Measurements from ENCODE around the gene PLAAT2.
A peak's percentile ranks its signal among the peaks of the same experiment; 100 is the strongest.
"Not testable (repeated sequence)": the region's sequence is repeated elsewhere in the genome, so short reads cannot be mapped to it uniquely, and the experiment has no call there.

The PLAAT2 gene

DNA sequence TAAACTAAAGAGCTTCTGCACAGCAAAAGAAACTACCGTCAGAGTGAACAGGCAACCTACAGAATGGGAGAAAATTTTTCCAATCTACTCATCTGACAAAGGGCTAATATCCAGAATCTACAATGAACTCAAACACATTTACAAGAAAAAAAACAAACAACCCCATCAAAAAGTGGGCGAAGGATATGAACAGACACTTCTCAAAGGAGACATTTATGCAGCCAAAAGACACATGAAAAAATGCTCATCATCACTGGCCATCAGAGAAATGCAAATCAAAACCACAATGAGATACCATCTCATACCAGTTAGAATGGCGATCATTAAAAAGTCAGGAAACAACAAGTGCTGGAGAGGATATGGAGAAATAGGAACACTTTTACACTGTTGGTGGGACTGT lies 15.7 kb upstream of the PLAAT2 start:
- not testable (repeated sequence) for DNase-seq

DNA sequence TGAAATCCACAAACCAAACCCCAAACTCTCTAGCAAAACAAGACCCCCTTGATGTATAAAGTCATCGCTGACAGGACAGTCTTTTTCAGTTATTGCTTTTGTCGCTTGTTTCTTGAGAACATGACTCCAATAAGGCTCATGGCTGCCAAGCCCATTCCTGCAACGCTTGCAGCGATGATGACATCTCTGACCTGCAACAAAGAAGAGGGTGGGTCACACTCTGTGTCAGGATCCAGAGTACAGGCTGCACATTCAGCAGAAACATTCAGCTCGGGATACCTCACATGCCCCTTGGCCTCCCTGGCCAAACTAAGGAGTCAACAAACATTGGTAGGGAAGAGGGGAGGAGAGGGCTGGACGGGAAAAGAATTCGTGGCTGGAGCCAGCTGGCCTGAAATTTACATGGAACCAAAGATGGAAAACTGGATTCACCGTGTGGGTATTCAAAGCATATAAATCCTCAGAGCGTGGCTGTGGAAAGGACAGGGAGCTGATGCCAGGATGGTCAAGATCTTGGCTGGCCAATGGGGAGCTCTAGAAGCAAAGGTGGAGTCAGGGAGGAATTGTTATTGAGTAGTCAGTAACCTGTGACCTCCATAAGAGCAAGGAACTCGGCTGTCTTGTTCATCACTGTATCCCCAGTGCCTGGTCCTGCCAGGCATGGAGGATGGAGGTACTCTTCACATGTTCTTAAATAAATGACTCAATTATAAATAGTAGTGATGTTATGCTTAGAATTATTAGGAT lies 11.8 kb upstream of the PLAAT2 start:
- peak in 2 of 14 donors; percentile 18 to 33 for DNase-seq

DNA sequence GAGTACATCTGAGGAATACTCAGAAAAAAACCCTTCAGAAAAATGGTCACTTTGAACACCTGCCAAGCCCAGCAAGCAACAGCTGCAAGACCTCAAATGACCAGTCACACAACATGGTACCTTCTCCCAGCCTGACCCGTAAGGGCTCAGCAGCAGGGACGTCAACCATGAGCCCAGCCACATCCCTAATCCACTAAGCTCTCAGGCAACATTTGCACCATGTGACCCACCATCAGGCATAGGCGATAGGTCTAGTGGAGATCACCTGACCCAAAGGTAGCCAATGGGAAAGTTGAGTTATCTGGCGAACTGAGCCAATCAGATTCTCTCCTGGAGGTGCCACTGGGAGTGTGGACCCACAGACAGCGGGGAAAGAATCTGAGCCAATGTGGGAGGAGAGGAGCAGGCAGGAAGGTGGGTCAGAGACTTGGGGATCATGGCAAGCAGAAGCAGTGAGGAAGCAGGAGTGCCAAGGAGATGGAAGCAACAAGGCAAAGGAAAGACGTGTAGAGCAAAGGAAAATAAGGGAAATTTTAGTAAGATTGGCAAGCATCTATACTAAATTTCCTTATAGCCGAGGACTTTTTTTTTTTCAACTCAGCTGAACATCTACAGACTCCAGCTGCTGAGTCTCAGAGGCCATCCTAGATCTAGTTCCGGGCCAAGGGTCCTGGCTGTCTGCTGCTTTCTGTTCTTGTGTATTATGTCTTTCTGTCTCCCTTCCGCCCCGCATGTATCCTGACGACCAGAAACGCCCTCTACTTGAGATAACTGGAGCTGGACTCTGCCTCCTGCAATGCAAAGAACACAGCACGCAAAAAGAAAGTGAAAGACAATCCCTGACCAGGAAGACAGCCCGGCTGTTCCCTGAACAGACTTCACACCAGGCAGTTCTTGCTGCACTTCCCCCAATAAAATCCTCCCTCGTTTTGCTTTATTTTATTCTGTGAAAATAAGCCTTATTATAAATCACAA lies 11.0 kb upstream of the PLAAT2 start:
- DNase-seq, result peak in 2 of 14 donors; percentile 22 to 45

DNA sequence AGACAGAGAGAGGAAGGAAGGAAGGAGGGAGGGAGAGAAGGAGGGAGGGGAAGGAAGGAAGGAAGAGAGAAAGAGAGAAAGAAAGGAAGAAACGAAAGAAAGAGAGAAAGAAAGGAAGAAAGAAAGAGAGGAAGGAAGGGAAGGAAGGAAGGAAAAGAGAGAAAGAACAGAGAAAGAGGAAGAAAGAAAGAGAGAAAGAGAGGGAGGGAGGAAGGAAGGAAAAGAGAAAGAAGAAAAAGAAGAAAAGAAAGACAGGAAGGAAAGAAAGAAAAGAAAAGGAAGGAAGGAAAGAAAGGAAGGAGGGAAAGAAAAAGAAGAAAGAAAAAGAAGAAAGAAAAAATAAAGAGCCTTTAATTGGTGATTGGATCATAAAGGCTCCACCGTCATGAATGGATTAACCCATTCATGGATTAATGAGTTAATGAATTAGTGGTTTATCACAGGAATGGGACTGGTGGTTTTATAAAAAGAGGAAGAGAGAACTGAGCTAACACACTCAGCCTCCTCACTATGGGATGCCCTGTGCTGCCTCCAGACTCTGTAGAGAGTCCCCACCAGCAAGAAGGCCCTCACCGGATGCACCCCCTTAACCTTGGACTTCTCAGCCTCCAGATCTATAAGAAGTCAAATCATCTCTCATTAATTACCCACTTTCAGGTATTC lies 9.0 kb upstream of the PLAAT2 start:
- DNase-seq, result no peak

DNA sequence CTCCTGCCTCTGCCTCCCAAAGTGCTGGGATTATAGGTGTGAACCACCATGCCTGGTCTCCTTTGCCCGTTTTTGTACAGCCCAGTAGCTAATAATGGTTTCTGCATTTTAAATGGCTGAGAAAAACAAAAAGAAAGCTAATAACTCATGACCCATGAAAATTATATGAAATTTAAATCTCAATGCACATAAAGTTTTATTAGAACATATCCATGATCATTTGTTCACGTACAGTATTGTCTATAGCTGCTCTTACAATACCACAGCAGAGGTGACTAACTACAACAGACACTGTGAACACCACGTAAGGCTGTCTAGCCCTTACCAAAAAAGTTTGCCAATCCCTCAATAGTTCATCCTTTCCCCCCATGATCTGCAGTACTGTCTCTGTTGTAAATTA lies 6.4 kb upstream of the PLAAT2 start:
- DNase-seq, result no peak

DNA sequence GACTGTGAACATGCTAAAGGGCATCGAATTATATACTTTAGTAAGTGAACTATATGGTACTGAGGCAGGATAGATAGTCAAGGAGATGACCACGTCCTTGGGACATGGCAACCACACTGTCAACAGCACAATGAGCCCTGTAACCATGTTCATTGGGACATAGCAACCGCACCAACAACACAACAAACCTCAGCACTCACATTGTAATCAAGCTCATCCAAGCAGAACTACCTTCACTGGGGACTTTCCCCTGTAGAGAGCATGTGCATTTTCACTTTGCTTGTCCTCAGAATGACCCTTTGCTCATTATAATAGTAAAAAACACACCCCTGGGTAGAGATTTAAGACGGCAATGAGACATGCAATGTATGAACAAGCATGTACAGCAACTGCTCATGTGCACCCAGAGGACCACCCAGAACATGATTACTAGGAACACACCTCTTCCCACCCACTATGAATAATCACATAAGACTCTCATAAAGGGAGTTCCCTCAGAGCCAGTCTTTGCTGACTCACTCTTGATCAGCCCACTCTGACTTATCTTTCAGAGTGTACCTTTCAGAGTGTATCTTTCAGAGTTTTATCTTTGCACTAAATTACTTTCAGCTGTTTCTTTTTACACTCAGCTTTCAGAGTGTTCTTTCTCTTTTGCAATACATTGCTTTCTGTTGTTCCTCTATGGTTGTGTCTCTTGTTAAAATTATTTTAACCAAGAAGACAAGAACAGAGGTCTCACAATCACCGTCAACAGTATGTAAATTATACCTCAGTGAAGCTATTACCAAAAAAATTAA lies 4.1 kb upstream of the PLAAT2 start:
- no peak for DNase-seq

DNA sequence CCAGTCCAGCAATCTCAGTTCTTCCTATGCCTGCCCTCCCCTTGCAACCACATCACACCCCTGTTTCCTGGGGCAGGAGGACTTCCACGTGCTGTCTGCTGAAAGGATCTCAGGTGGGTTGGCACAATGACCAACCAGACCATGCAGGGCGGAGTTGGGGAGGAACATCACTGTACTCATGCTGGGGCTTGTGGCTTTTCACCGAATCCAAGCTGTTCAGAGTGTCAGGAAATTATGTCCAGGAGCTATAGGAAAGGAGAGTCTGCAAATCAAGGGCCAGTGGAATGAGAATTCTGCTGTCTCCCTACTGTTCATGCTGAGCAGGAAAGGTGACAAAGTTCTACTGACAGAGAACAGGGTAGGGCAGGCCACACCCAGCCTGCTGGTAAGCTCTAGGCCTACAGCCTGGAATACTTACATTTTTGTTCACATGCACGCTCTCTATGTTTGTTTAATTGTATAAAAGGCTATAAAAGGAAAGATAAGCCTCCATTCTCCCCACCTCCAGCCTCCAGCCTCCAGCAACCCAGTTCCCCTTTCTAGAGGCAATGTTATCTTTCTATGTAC lies 1.7 kb upstream of the PLAAT2 start:
- DNase-seq, result no peak

DNA sequence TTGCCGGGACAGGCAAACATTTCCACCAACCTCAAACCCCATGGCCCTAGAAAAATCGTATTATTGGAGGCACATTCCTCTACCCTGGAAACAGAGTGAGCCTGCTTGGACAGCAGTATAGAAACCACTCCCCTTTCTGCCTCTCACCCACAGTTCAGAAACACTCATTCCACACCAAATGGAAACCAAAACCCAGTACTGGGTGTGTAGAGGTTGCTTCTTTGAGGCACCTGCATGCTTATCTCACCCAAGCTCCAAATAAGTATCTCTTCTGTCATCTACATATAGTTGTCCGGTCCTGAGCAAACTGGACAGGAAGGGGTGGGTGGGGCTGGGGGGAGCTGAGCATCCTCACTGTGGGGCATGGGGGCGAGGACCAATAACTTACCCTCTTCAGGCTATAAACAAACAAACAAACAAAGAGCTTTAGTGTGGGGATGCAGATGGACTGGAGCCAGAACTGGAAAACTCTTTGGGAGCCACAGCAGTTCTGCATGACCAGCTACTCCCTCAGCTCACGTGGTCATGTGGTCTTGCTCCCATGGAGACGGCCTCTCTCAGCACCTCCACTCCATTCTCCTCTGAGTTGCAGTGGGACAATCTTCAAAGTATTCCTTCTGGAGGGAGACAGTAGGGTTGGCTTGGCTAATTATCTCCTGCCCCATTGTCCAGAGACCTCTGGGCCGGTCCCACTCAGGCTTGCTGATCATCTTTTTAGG lies 1.0 kb upstream of the PLAAT2 start:
- DNase-seq, result peak in 3 of 14 donors; percentile 12 to 20 (median 16)

DNA sequence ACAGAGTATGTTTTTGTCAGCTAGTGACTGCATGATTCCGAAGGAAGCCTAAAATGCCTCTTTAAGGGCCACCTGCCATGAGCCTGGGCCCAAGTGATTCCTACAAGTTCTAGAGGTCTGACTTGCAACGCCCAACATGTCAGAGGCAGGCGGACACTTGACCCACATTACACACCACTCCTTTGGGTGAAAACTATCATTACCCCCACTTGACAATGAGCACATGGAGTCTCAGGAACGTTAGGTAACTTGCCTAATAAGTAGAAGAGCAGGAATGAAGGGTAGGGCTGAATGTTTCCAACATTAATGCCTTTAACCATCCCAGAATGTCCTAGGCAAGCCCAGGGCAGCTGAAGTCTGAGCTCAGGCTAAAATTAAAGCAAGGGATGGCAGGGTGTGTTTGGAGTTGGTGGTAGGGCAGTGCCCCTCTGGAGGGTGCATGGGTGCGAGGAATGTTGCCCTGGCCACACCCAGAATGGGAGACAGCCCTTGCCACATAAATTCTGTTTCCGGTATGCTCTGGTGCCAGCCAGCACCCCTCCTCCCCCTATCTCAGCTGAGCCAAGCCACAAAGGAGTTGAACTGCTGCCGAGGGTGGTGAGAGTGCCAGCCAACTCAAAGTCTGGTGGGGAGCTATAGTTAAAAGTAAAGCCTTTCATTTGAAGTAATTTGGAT lies 2.5 kb downstream of the PLAAT2 start:
- no peak for DNase-seq

DNA sequence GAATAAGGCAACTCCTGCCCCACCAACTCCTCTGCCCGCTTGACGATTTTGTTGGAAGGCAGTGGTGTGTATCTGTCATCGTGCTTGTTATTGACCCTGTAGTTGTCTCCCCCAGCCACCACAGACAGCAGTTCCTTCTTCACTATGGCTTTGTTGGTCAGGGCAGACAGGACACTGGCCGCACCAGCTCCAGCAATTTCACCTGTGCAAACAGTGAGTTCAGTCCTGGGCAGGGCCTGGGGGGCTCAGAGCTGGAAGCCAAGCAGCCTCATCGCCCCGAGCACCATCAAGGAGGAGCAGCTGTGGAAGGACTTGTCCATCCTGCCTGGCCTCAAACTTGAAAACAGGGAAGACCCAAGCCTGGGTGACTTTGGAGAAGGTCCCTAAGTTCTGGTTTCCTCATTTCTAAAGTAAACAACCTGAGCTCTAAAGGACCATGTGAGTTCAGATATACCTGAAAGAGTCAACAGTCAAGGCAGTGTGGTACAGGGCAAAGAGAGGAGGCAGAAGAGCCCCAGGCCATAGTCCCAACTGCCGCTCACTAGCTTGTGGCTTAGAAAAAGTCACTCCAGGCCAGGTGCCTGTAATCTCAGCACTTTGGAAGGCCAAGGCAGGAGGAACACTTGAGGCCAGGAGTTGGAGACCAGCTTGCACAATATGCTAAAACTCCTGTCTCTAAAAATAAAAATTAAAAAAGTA lies 4.6 kb downstream of the PLAAT2 start:
- DNase-seq, result no peak

DNA sequence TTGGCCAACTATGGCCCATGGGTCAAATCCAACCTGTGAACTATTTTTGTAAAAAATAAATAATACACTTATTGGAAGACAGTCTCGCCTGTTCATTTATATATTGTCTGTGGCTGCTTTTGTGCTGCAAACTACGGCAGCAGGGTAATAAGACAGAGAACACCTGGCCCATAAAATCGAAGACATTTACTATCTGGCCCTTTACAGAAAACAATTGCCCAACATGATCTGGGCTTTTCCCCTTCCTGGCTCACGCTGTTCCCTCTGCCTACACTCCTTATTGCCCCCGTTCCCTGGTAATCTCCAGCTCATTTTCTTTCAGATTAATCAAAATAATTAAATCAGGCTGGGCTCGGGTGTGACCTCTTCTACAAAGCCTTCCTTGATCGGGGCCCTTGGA lies 5.6 kb downstream of the PLAAT2 start:
- no peak for DNase-seq

DNA sequence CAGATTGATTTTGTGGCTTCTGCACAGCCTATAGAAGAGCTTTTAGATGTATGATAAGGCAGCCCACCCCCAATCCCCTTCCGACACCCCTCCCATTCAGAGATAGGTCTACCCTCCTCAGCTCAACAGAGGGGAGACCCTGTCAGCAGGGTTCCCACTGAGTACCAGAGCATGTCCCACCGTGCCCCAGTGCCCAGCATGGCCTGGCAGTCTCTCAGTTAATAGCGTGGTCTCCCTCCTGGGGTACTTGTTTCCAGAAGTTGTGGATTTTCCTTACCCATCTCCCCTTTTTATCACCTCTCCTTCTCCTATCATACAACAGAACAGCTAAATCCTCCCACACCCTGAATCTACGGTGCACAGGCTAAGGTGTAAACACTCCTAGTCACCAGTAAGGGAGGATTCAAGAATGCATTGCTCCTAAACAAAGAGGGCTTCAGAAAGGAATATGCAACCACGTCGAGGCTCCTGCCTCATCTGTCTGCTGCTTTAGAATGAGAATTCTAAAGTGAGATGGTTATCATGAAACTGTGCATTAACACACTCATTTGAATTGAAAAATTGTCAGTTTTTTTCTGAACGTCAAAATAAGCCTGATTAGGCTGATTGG lies 6.7 kb downstream of the PLAAT2 start:
- no peak for DNase-seq

DNA sequence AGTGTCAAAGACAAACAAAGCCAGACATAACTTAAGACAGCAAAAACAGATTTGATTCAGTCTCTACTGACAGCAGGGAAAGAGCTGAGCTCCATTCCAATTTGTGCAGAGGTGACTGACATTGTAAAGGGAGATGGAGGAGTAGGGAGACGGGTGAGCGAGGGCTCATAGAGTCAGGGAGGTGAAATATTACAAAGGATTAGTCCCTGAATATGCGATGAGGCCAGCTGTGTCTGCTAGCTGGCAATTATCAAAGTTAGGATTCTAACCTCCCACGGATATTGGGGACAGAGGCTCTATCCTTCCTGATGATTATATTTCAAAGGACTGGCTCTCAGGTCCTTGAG lies 8.3 kb downstream of the PLAAT2 start:
- DNase-seq, result no peak

DNA sequence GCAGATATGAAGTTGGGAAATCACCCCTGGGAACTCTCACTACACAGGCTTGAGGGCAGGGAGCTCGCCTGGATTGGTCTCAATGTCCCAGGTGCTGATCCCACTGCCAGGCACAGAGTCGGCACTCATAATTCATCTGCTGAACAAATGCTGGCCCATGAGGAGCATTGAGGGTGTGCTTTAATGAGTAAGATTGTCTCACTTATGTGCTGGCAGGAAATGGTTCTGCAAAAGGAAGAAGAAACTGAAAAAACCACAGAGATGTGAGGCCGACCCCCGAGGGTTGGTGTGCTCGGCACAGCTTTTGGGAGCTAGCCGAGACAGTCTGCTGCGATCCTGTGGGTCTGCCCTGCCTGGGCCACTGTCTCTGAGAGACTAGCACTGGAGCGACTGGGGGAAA lies 9.4 kb downstream of the PLAAT2 start:
- DNase-seq, result no peak

DNA sequence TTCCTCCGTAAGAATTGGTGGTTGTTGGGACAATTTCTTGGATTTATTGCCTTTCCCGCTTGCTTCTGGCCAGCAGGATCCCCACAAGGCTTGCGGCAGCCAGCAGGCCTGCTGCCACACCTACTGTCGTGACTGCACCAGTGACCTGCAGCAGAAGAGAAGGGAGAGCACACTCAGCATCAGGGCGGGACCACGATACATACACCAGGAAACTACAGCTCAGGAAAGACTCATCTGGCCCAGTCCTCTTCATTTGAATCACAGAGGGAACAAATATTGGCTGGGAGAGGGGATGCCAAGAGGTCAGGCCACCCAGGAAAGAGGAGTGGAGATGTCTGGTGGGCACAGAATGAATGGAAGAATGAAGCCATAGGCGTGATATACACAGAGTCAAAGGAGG lies 10.3 kb downstream of the PLAAT2 start:
- no peak for DNase-seq

DNA sequence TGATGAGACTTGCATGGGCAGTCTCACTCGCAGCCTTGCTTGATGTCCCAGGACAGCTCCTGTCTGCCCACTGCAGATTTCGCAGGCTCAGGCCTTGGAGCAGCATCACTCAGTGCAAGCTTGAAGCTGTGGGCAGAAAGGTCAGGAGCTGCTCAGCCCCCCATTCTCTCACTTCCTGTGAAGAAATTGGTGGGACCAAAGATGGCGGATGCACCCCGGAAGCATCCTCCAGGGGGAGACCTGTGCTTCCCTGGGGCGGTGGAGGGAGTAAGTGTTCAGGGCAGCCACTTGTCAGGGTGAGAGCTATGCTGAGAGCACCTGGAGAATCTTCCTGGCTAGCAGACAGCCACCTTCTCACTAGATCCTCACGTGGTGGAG lies 11.3 kb downstream of the PLAAT2 start:
- no peak for DNase-seq

DNA sequence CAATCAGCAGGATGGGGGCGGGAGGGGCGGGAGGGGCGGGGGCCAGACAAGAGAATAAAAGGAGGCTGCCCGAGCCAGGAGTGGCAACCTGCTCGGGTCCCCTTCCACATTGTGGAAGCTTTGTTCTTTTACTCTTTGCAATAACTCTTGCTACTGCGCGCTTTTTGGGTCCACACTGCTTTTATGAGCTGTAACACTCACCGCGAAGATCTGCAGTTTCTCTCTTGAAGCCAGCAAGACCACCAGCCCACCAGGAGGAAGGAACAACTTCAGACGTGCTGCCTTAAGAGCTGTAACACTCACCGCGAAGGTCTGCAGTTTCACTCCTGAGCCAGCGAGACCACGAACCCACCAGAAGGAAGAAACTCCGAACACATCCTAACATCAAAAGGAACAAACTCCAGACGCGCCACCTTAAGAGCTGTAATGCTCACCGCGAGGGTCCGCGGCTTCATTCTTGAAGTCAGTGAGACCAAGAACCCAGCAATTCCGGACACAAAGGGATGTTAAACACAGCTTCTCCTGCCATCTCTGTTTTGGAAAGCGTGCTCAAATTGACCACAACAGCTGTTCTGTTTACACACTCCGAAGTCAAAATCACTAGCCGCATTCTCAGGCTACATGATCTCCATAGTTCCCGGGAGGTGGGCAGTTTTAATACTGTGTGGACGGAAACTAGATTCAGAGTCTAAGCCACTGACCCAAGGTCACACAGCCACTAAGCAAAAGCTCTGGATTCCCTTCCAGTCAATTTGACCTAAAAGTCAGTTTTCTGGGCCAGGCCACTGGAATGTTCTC lies 11.9 kb downstream of the PLAAT2 start:
- DNase-seq, result no peak

DNA sequence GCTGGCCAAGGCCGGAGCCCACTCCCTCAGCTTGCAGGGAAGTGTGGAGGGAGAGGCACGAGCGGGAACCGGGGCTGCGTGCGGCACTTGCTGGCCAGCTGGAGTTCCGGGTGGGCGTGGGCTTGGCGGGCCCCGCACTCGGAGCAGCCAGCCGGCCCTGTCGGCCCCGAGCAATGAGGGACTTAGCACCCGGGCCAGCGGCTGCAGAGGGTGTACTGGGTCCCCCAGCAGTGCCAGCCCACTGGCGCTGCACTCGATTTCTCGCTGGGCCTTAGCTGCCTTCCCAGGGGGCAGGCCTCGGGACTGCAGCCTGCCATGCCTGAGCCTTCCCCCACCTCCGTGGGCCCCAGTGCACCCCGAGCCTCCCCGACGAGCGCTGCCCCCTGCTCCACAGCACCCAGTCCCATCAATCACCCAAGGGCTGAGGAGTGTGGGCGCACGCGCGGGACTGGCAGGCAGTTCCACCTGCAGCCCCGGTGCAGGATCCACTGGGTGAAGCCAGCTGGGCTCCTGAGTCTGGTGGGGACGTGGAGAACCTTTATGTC lies 13.0 kb downstream of the PLAAT2 start:
- not testable (repeated sequence) for DNase-seq
